AG09319 (cell line): ENCODE data around the gene POP4.

ENCODE experiments used
- DNase-seq: peaks from one replicate; pipeline ENCODE4 v3.0.0-alpha.2; 2010; ENCODE audit warnings: low read depth; ENCODE audit errors: extremely low read depth
- TF ChIP-seq, protein P1 (sequence below): IDR thresholded peaks from 2 replicates; pipeline ENCODE4 v1.5.1; 2011; ENCODE audit warnings: low read depth, mild to moderate bottlenecking, inconsistent platforms, low read length, moderate library complexity

Gene POP4

DNA sequence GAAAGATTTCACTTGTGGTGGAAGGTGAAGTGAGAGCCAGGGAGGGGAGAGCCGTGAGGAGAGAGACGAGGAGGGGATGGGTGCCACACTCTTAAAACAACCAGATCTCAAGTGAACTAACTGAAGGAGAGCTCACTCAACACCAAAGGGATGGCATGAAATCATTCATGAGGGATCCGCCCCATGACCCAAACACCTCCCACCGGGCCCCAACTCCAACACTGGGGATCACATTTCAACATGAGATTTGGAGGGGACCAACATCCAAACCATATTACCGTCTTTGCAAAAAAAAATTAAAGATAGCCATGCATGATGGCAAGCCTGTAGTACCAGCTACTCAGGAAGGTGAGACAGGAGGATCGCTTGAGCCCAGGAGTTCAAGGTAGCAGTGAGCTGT is 34.9 kb upstream of the POP4 start:
- TF ChIP-seq, protein P1, sequence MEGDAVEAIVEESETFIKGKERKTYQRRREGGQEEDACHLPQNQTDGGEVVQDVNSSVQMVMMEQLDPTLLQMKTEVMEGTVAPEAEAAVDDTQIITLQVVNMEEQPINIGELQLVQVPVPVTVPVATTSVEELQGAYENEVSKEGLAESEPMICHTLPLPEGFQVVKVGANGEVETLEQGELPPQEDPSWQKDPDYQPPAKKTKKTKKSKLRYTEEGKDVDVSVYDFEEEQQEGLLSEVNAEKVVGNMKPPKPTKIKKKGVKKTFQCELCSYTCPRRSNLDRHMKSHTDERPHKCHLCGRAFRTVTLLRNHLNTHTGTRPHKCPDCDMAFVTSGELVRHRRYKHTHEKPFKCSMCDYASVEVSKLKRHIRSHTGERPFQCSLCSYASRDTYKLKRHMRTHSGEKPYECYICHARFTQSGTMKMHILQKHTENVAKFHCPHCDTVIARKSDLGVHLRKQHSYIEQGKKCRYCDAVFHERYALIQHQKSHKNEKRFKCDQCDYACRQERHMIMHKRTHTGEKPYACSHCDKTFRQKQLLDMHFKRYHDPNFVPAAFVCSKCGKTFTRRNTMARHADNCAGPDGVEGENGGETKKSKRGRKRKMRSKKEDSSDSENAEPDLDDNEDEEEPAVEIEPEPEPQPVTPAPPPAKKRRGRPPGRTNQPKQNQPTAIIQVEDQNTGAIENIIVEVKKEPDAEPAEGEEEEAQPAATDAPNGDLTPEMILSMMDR = no peak
- no peak for DNase-seq

DNA sequence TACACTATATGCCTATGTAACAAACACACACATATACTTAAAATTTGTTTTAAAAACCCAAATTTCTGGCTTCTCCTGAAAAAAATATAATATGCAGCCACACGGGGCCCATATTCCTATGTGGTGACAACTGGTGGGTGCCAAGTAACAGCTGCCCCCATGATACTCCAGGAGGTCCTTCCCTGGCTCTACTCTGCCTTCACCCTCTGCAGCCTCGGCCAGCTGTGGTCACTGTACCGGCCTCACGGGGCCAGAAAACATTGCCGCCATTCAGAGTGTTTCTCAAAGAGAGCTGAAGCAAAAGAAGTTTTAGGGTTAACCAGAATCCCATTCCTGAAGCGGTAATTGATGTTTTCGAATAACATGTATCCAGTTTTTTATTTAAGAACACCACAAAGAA is 32.6 kb upstream of the POP4 start:
- DNase-seq = no peak
- TF ChIP-seq, protein P1 = no peak

DNA sequence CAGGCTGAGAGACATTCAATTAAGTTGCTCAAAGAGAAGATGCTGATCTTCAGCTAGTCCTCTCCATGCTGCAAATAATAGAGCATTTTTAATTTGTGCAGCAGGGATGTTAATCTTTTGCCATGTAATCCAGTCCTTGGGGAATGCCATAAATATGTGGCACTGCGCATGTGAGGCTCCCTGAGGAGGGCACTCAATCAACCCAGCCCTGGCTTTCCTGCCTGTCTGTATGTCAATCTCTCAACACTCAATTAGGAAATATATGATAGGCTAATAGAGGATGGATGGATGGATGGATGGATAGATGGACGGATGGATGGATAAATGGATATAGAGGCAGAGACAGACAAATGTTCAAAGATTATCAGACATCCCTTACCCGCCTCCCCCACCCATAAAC is 31.6 kb upstream of the POP4 start:
- TF ChIP-seq, protein P1 = no peak
- no peak for DNase-seq

DNA sequence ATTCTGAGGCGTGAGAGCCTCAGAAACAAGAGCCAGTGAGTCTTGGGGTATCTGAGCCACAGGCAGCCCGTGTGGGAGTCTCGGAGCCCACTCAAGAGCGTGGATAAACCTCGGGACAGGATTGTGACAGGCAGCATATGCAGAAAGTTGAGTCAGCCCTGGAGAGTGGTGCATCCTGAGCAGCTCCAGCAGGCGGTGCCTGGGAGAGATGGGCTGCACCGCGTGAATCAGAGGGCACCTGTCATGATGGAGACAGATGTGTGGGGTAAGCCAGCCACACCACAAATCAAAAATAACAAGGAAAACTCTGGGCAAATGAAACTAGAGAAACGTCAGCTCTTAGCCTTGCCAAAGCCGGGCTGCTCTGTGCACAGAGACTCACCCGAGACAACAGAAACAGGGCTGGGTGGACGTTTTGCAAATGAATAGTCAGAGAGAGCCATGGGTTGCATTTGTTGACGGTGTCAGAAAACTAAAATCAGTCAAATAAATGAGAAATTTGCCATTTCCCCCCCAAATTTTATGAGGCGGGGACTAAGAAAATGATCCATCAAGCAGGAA is 30.0 kb upstream of the POP4 start:
- TF ChIP-seq, protein P1 = no peak
- DNase-seq = no peak

DNA sequence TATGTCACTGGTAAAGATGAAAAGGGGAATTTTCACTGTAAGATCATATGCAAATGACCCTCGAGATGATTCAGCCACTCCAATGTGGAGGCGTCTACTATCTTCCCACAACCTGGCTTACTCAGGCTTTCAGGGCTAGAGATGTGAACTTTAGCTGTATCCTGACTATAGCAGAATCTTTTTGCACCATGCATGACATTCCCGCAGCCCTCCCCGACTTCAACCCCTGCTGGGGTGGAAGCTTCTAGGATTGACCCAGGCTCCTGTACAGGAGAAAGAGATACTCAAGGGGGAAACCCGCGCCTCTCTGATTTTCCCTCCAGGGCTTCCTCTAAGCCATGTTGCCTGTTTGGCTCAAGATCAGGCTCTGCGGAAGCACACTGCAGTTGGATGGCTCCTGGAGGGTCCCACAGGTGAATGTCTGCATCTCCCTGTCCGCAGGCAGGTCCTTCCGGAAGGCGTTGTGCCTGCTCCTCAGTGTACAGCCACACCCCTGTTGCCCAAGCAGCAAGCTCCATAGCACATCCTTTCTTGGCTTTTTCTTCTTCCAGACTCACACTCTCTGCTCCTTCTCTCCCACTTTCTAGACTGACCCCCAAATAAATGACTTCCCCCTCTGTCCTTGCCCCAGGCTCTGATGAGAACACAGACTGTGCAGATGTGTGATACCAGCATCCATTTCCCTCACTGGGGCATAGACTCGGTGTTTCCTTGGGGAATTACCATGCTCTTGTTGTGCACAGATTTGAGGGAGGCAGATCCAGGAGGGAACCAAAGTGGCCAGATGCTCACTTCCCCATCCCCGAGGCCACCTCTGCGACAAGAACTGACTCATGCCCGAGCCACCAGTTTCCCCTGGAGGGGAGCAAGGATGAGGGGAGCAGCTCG is 29.1 kb upstream of the POP4 start:
- DNase-seq = no peak
- TF ChIP-seq, protein P1 = no peak

DNA sequence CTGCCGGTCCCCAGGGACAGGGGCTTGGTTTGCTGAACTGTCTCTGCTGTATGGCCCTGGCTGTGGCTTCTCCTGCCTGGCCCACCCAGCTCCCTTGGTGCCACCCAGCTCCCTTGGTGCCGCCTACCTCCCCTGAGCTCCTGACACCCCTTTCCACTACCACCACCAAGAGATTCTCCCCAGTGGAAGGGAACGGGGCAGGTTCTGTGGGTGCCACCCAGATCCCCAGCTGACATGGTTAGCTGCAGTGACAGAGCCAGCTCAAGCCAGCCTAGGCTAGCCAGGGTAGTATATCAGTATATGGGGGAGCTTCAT is 28.5 kb upstream of the POP4 start:
- TF ChIP-seq, protein P1 = no peak

DNA sequence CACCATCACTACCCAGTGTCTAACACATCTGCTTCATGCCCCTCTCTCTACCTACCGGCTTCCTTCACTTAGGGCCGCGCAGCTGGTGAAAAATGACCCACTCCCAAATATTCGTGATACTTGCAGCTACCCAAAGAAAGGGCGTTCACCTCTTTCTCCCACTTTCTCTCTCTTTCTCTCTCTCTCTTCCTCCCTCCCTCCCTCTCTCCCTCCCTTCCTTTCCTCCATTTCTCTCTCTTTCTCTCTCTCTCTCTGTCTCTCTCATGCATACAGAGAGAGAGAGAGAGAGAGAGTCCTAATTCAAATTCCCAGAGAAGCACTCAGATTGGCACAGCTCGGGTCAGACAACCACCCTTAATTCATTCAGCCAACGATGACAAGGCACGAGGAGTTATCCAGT is 27.7 kb upstream of the POP4 start:
- TF ChIP-seq, protein P1 = no peak
- DNase-seq = no peak

More for the DNA sequence above, 28.5 kb upstream of the POP4 start:
- no peak for DNase-seq
